ENCODE results near the gene SEC31B.

DNA sequence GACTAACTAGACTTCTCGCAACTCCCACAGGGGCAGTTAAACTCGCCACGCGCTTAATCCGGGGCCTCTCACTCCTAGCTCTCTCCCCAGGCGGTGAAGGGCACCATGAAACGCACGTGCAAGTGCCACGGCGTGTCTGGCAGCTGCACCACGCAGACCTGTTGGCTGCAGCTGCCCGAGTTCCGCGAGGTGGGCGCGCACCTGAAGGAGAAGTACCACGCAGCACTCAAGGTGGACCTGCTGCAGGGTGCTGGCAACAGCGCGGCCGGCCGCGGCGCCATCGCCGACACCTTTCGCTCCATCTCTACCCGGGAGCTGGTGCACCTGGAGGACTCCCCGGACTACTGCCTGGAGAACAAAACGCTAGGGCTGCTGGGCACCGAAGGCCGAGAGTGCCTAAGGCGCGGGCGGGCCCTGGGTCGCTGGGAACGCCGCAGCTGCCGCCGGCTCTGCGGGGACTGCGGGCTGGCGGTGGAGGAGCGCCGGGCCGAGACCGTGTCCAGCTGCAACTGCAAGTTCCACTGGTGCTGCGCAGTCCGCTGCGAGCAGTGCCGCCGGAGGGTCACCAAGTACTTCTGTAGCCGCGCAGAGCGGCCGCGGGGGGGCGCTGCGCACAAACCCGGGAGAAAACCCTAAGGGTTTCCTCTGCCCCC is 37.4 kb downstream of the SEC31B start:
- TF ChIP-seq, protein P1, sequence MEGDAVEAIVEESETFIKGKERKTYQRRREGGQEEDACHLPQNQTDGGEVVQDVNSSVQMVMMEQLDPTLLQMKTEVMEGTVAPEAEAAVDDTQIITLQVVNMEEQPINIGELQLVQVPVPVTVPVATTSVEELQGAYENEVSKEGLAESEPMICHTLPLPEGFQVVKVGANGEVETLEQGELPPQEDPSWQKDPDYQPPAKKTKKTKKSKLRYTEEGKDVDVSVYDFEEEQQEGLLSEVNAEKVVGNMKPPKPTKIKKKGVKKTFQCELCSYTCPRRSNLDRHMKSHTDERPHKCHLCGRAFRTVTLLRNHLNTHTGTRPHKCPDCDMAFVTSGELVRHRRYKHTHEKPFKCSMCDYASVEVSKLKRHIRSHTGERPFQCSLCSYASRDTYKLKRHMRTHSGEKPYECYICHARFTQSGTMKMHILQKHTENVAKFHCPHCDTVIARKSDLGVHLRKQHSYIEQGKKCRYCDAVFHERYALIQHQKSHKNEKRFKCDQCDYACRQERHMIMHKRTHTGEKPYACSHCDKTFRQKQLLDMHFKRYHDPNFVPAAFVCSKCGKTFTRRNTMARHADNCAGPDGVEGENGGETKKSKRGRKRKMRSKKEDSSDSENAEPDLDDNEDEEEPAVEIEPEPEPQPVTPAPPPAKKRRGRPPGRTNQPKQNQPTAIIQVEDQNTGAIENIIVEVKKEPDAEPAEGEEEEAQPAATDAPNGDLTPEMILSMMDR (IDR thresholded peaks at IDR 0.05; ENCODE audit: poor library complexity, severe bottlenecking): peak; percentile 81
- TF ChIP-seq POLR2AphosphoS5 (IDR thresholded peaks at IDR 0.05): no peak
- peak; percentile 59 for TF ChIP-seq SMC3 (conservative IDR thresholded peaks at IDR 0.05; ENCODE audit: poor library complexity)
- TF ChIP-seq EZH2 (IDR thresholded peaks at IDR 0.05; ENCODE audit: borderline replicate concordance, insufficient read depth, low read length, poor library complexity, severe bottlenecking): no peak
- no peak for TF ChIP-seq TAF1 (IDR thresholded peaks at IDR 0.05; ENCODE audit: low read depth)
- TF ChIP-seq, protein P2, sequence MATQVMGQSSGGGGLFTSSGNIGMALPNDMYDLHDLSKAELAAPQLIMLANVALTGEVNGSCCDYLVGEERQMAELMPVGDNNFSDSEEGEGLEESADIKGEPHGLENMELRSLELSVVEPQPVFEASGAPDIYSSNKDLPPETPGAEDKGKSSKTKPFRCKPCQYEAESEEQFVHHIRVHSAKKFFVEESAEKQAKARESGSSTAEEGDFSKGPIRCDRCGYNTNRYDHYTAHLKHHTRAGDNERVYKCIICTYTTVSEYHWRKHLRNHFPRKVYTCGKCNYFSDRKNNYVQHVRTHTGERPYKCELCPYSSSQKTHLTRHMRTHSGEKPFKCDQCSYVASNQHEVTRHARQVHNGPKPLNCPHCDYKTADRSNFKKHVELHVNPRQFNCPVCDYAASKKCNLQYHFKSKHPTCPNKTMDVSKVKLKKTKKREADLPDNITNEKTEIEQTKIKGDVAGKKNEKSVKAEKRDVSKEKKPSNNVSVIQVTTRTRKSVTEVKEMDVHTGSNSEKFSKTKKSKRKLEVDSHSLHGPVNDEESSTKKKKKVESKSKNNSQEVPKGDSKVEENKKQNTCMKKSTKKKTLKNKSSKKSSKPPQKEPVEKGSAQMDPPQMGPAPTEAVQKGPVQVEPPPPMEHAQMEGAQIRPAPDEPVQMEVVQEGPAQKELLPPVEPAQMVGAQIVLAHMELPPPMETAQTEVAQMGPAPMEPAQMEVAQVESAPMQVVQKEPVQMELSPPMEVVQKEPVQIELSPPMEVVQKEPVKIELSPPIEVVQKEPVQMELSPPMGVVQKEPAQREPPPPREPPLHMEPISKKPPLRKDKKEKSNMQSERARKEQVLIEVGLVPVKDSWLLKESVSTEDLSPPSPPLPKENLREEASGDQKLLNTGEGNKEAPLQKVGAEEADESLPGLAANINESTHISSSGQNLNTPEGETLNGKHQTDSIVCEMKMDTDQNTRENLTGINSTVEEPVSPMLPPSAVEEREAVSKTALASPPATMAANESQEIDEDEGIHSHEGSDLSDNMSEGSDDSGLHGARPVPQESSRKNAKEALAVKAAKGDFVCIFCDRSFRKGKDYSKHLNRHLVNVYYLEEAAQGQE (IDR thresholded peaks at IDR 0.05; ENCODE audit: borderline replicate concordance): no peak
- no peak for TF ChIP-seq EP300 (conservative IDR thresholded peaks at IDR 0.05; ENCODE audit: poor library complexity, severe bottlenecking)
- TF ChIP-seq RAD21 (conservative IDR thresholded peaks at IDR 0.05): peak; percentile 51
- peak; percentile 50 for TF ChIP-seq MXI1 (conservative IDR thresholded peaks at IDR 0.05; ENCODE audit: poor library complexity, severe bottlenecking)
